ENCODE data around the gene TNFSF12.

Gene TNFSF12

GRCh38 chr17:7563115-7563869 lies 14.4 kb downstream of the TNFSF12 start:
- Histone ChIP-seq H3K79me2 (ENCODE audit: insufficient read depth, low read length) (peaks cover 9% of the 10 kb centered on the region; the same call in 1 of the 2 replicates), H3K27me3 (ENCODE audit: insufficient read depth, low read length) (peaks cover 8% of the 10 kb centered on the region; the same call in 1 of the 2 replicates), H3K9me3 (ENCODE audit: low read length) (no peaks in the 10 kb centered on the region), H3K4me3 (ENCODE audit: low read depth, low read length, poor library complexity, severe bottlenecking) (peak overlapping the region; percentile 77), H3K36me3 (ENCODE audit: insufficient read depth, low read length) (peaks cover 45% of the 10 kb centered on the region), H2AFZ (ENCODE audit: low read length) (no peak overlapping the region), H3K27ac (ENCODE audit: low read depth, low read length, poor library complexity, severe bottlenecking) (no peak overlapping the region), H3K4me1 (ENCODE audit: insufficient read depth, low read length, severe bottlenecking) (peaks cover 28% of the 10 kb centered on the region), H3K9ac (ENCODE audit: low read length) (peak overlapping the region; percentile 93), H3K4me2 (ENCODE audit: low read length) (peak overlapping the region; percentile 89), H3K9me2 (ENCODE audit: low read depth, low read length) (no peaks in the 10 kb centered on the region), H4K20me1 (ENCODE audit: insufficient read depth, low read length) (no peaks in the 10 kb centered on the region), H3F3A (ENCODE audit: insufficient read depth, low read length) (no peaks in the 10 kb centered on the region)
- TF ChIP-seq EZH2 (IDR thresholded peaks at IDR 0.05; ENCODE audit: borderline replicate concordance, low read length) (no peak), CTCF (IDR thresholded peaks at IDR 0.05; ENCODE audit: low read length) (no peak)

- no peaks in the 10 kb centered on the region for H3K9me3 ChIP-seq (ENCODE audit: low read length)
- no peaks in the 10 kb centered on the region for H4K20me1 ChIP-seq (ENCODE audit: insufficient read depth, low read length)
- H3K4me2 ChIP-seq (ENCODE audit: low read length) = no peak overlapping the region
- H3K9ac ChIP-seq (ENCODE audit: low read length) = no peak overlapping the region
- no peak for TF ChIP-seq EZH2 (IDR thresholded peaks at IDR 0.05; ENCODE audit: borderline replicate concordance, low read length)
- TF ChIP-seq CTCF (IDR thresholded peaks at IDR 0.05; ENCODE audit: low read length) = no peak
- H3K79me2 ChIP-seq (ENCODE audit: insufficient read depth, low read length) = peaks cover 19% of the 10 kb centered on the region
- peaks cover 84% of the 10 kb centered on the region for H3K36me3 ChIP-seq (ENCODE audit: insufficient read depth, low read length)
- no peak overlapping the region for H3K4me3 ChIP-seq (ENCODE audit: low read depth, low read length, poor library complexity, severe bottlenecking)
- H2AFZ ChIP-seq (ENCODE audit: low read length) = no peak overlapping the region
- H3F3A ChIP-seq (ENCODE audit: insufficient read depth, low read length) = 0 out of 2 replicates have a peak, but pooled peaks cover 6% of the 10 kb centered on the region
- H3K27me3 ChIP-seq (ENCODE audit: insufficient read depth, low read length) = no peaks in the 10 kb centered on the region
- H3K4me1 ChIP-seq (ENCODE audit: insufficient read depth, low read length, severe bottlenecking) = peaks cover 15% of the 10 kb centered on the region
- H3K9me2 ChIP-seq (ENCODE audit: low read depth, low read length) = no peaks in the 10 kb centered on the region
- no peak overlapping the region for H3K27ac ChIP-seq (ENCODE audit: low read depth, low read length, poor library complexity, severe bottlenecking)
Measured at GRCh38 chr17:7569571-7569970, 20.7 kb downstream of the TNFSF12 start.

GRCh38 chr17:7570351-7570750 lies 21.5 kb downstream of the TNFSF12 start:
- TF ChIP-seq CTCF (IDR thresholded peaks at IDR 0.05; ENCODE audit: low read length) (no peak), EZH2 (IDR thresholded peaks at IDR 0.05; ENCODE audit: borderline replicate concordance, low read length) (no peak)
- Histone ChIP-seq H3K27me3 (ENCODE audit: insufficient read depth, low read length) (no peaks in the 10 kb centered on the region), H4K20me1 (ENCODE audit: insufficient read depth, low read length) (peaks cover 5% of the 10 kb centered on the region; the same call in 1 of the 2 replicates), H3K79me2 (ENCODE audit: insufficient read depth, low read length) (peaks cover 27% of the 10 kb centered on the region), H3F3A (ENCODE audit: insufficient read depth, low read length) (peaks cover 10% of the 10 kb centered on the region; the same call in 1 of the 2 replicates), H3K4me3 (ENCODE audit: low read depth, low read length, poor library complexity, severe bottlenecking) (no peak overlapping the region), H3K27ac (ENCODE audit: low read depth, low read length, poor library complexity, severe bottlenecking) (no peak overlapping the region), H3K4me2 (ENCODE audit: low read length) (no peak overlapping the region), H3K4me1 (ENCODE audit: insufficient read depth, low read length, severe bottlenecking) (peaks cover 22% of the 10 kb centered on the region), H3K9ac (ENCODE audit: low read length) (no peak overlapping the region), H2AFZ (ENCODE audit: low read length) (no peak overlapping the region), H3K9me2 (ENCODE audit: low read depth, low read length) (no peaks in the 10 kb centered on the region), H3K36me3 (ENCODE audit: insufficient read depth, low read length) (peaks cover 84% of the 10 kb centered on the region), H3K9me3 (ENCODE audit: low read length) (no peaks in the 10 kb centered on the region)

Data from OCI-LY1 (cell line).